Progenitor cell of endocrine pancreas (in vitro differentiated cells): ENCODE data around the gene STK32C. TPM values are rescaled to one million over a fixed set of nuclear protein-coding genes. Genes with fewer than 3 reads are reported as not detected.

Experiments used
- DNase-seq: peaks from one replicate; pipeline ENCODE4 v3.0.0; 2021; ENCODE audit warnings: low spot score; ENCODE audit not compliant: unreplicated experiment
- H3K27ac Mint-ChIP-seq: 2 replicates; pipeline ENCODE4 v1.8.0; 2021; ENCODE audit warnings: mild to moderate bottlenecking, moderate library complexity, mixed read lengths
- H3K27me3 Mint-ChIP-seq: 2 replicates; pipeline ENCODE4 v1.8.0; 2021; ENCODE audit warnings: mixed read lengths
- H3K36me3 Mint-ChIP-seq: 2 replicates; pipeline ENCODE4 v1.8.0; 2022; ENCODE audit warnings: mixed read lengths; ENCODE audit not compliant: insufficient read depth
- H3K4me1 Mint-ChIP-seq: 2 replicates; pipeline ENCODE4 v1.8.0; 2021; ENCODE audit warnings: low read depth, mixed read lengths
- H3K4me3 Mint-ChIP-seq: 2 replicates; pipeline ENCODE4 v1.8.0; 2021; ENCODE audit warnings: low read depth, mild to moderate bottlenecking, moderate library complexity, mixed read lengths
- H3K9me3 Mint-ChIP-seq: 2 replicates; pipeline ENCODE4 v1.8.0; 2021; ENCODE audit warnings: low read depth, mixed read lengths
- total RNA-seq: library from RNA; stranded (reverse); gene quantifications from 2 replicates; pipeline ENCODE4 v1.2.1, GENCODE V29; 2021
- TF ChIP-seq, protein P1 (sequence below): fragments of 200-600 bp; sonication (generic); IDR thresholded peaks from one replicate; pipeline ENCODE4 v1.5.0; 2021; ENCODE audit warnings: antibody characterized with exemption, mild to moderate bottlenecking; ENCODE audit not compliant: unreplicated experiment

The STK32C gene
- total RNA-seq, 1 donor from 2014 or later, result 10.0 TPM

DNA sequence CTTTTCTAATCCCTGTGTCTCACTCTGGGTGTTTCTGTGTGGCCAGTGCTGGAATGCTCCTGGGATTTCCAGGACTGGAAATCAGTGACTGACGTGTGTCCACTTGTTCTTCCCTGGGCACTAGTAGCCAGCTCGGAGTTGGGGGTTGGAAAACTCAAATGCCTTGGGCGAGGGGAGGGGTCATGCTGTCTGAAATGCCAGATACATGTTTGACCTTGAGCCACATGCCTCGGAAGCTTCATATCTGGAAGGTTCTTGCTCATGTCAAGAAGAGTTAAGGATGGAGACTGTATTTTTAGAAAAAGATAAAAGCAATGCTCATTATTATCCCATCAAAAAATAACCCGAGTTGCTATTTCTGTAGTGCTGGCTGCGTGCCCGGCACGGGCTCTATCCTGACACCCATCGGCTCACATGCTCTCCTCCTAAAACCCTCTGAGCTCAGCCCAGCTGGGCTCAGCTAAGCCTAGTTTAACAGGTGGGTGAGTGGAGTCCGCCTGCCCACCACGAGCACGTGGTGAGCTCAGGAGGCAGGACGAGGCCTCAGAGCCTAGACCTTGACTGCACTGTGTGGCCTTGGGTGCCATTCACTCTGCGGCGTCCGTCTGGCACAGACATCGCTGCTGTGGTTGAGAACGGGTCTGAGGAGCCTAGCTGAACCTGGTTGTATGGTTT, 114.6 kb downstream of the STK32C start:
- Mint-ChIP-seq H3K27me3 (peaks cover 16% of the 10 kb centered on the region), H3K27ac (no peak overlapping the region), H3K4me1 (peaks cover 2% of the 10 kb centered on the region), H3K4me3 (no peak overlapping the region), H3K9me3 (no peaks in the 10 kb centered on the region), H3K36me3 (peaks cover 15% of the 10 kb centered on the region)
- no peak for DNase-seq
- TF ChIP-seq, protein P1, sequence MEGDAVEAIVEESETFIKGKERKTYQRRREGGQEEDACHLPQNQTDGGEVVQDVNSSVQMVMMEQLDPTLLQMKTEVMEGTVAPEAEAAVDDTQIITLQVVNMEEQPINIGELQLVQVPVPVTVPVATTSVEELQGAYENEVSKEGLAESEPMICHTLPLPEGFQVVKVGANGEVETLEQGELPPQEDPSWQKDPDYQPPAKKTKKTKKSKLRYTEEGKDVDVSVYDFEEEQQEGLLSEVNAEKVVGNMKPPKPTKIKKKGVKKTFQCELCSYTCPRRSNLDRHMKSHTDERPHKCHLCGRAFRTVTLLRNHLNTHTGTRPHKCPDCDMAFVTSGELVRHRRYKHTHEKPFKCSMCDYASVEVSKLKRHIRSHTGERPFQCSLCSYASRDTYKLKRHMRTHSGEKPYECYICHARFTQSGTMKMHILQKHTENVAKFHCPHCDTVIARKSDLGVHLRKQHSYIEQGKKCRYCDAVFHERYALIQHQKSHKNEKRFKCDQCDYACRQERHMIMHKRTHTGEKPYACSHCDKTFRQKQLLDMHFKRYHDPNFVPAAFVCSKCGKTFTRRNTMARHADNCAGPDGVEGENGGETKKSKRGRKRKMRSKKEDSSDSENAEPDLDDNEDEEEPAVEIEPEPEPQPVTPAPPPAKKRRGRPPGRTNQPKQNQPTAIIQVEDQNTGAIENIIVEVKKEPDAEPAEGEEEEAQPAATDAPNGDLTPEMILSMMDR, result no peak

DNA sequence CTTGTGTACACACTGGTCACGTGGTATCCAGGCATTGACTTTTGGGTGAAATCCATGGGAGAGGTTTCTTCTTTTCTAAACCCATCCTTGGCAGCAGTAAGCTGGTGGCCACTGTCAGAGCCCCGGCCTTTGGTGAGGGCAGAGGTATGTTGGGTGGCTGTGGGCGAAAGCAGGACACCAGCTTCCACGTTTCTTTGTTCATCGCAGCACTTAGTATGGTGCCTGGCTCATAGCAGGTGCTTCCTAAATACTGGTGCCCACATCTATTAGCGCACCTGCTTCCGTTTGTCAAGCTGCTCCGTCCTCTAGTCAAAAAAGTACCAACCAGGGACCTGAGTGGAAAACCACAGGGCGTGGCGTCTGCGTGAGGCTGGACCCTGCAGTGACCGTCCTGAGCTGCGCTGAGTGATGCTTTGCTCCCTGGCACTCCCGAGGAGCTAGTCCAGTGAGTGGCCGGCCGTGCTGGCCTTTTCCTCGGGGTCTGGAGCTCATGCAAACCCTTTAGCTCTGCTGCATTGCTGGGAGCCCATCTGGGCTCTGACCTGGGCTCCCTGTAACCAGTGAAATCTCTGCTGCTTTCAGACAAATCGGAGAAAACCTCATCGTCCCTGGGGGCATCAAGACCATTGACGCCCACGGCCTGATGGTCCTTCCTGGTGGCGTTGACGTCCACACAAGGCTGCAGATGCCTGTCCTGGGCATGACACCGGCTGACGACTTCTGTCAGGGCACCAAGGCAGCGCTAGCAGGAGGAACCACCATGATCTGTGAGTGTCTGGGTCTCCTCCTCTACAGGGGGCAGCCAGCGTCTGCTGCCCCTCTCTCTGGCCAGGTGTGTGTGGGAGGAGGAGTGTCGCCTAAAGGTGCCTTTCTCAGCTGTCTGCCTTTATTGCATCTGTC, 115.4 kb downstream of the STK32C start:
- TF ChIP-seq, protein P1, result no peak
- H3K27me3 Mint-ChIP-seq, result peaks cover 20% of the 10 kb centered on the region
- no peak for DNase-seq
- H3K4me1 Mint-ChIP-seq, result peaks cover 5% of the 10 kb centered on the region
- H3K4me3 Mint-ChIP-seq, result no peak overlapping the region
- H3K36me3 Mint-ChIP-seq, result peaks cover 16% of the 10 kb centered on the region
- H3K9me3 Mint-ChIP-seq, result no peaks in the 10 kb centered on the region
- no peak overlapping the region for H3K27ac Mint-ChIP-seq

DNA sequence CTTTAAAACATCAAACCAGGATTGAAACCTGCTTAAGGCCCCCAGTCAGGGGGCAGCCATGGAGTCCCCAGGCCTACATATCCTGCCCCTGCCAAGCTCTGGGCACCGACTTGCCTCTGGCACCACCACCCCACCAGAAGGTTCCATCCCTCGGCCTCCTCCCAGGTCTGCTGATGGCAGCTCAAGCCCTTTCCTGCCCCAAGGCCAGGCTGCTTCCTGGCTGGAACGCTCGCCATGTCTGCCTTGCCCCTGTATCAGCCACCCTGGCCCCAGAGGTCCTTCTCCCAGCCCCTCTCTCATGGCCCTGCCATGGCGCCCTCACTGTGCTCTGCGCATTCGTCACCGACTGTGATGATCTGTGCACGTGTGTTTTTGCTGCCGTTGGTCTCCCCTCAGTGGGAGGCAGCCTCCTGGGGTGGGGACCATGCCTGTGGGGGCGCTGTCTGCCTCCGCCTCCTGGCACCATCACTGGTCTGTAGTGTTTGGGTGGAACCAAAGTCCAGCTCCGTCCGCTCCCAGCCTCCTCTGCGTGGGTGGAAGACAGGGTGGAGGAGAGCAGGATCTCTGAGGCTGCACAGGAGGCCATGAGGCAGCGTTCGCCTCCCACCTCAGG, 117.8 kb downstream of the STK32C start:
- Mint-ChIP-seq H3K27me3 (peaks cover 25% of the 10 kb centered on the region), H3K36me3 (peaks cover 16% of the 10 kb centered on the region), H3K4me3 (no peak overlapping the region), H3K9me3 (no peaks in the 10 kb centered on the region), H3K4me1 (peaks cover 5% of the 10 kb centered on the region), H3K27ac (no peak overlapping the region)
- no peak for DNase-seq
- TF ChIP-seq, protein P1, result no peak

DNA sequence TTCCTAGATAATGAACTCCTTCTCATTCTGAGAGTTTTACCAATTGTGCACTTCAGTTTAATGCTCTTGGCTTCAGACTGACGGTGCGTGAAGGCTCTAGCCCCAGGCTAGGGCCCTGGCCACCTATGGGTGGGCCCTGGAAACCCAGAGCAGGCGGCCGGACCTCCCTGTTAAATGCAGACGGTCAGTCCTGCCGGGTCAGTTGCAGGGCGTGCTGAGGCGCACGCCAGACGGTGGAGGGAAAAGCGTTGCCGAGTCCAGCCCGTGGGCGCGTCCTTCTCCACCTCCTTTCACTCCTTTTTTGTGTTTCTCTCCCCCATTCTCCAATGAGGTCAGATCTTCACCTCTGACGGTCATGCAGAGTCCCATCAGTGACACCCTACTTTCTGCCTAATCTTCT, 118.7 kb downstream of the STK32C start:
- H3K9me3 Mint-ChIP-seq, result no peaks in the 10 kb centered on the region
- no peak for DNase-seq
- TF ChIP-seq, protein P1, result no peak
- peaks cover 34% of the 10 kb centered on the region for H3K27me3 Mint-ChIP-seq
- H3K36me3 Mint-ChIP-seq, result peaks cover 16% of the 10 kb centered on the region
- no peak overlapping the region for H3K27ac Mint-ChIP-seq
- H3K4me1 Mint-ChIP-seq, result peaks cover 5% of the 10 kb centered on the region
- peak overlapping the region; percentile 73 for H3K4me3 Mint-ChIP-seq

DNA sequence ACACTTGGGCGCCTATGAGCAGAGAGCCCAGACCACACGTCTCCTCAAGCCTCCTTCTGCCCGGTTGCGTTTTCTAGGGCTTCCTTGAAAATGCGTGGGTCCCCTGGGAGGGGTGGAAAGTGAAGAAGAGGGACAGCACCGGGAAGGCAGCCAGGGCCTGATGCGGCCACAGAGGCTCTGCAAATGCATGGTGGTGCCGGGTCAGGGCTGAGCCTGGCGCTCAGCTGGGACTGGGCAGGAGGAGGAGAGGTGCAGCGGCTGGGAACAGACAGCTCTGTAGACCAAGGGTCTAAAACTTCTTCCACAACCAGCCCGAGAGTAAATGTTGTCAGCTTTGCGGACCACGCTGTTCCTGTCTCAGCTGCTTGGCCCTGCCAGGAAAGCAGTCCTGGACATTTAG, 119.4 kb downstream of the STK32C start:
- TF ChIP-seq, protein P1, result no peak
- Mint-ChIP-seq H3K36me3 (peaks cover 16% of the 10 kb centered on the region), H3K27ac (no peak overlapping the region), H3K4me1 (peaks cover 5% of the 10 kb centered on the region), H3K27me3 (peaks cover 41% of the 10 kb centered on the region), H3K9me3 (no peaks in the 10 kb centered on the region), H3K4me3 (peak overlapping the region; percentile 73)
- no peak for DNase-seq
